HepG2 (cell line): ENCODE results near the gene TAF13. TPM values are rescaled to one million over a fixed set of nuclear protein-coding genes. Genes with fewer than 3 reads are reported as not detected.
A peak's percentile ranks its signal among the peaks of the same experiment; 100 is the strongest.

ENCODE experiments used
- ELF4 ChIP-seq: sonication (generic); formaldehyde crosslinking; IDR thresholded peaks from 2 replicates; pipeline ENCODE4 v1.5.0; 2020; ENCODE audit warnings: missing genetic modification reagents, mild to moderate bottlenecking, moderate library complexity, borderline replicate concordance
- FLYWCH1 ChIP-seq: sonication (generic); formaldehyde crosslinking; IDR thresholded peaks from 2 replicates; pipeline ENCODE4 v1.8.1; 2023; ENCODE audit warnings: mild to moderate bottlenecking, missing genetic modification reagents
- FOXC1 ChIP-seq: sonication (generic); formaldehyde crosslinking; IDR thresholded peaks from 2 replicates; pipeline ENCODE4 v1.8.0; 2022; ENCODE audit warnings: mild to moderate bottlenecking, missing genetic modification reagents, borderline replicate concordance
- HCFC1 ChIP-seq: fragments of 150-350 bp; IDR thresholded peaks from 2 replicates; pipeline ENCODE4 v1.6.1; 2014; ENCODE audit warnings: low read depth, low read length
- KLF16 ChIP-seq, 2 experiments: sonication (generic) in 1 of 2; formaldehyde crosslinking in 1 of 2; IDR thresholded peaks; 2 replicates each; pipeline versions ENCODE4 v1.6.1 to v1.8.0; 2016 to 2023; ENCODE audit warnings: missing genetic modification reagents in 2 of 2, missing compliant biosample characterization in 1 of 2
- MAZ ChIP-seq, 2 experiments: sonication (generic) in 1 of 2; formaldehyde crosslinking in 1 of 2; IDR thresholded peaks; 2 replicates each; pipeline versions ENCODE4 v1.5.0 to v1.6.1; 2012 to 2020; ENCODE audit warnings: low read depth in 2 of 2, mild to moderate bottlenecking in 2 of 2, borderline replicate concordance in 1 of 2, improper control_type of control experiment in 1 of 2, low read length in 1 of 2, missing genetic modification reagents in 1 of 2, moderate library complexity in 1 of 2
- RBM39 ChIP-seq: fragments of 200-400 bp; formaldehyde crosslinking; IDR thresholded peaks from one replicate; pipeline ENCODE4 v1.6.1; 2018; ENCODE audit warnings: antibody characterized with exemption, mild to moderate bottlenecking, low read depth, low read length; ENCODE audit not compliant: poor library complexity, severe bottlenecking
- SRSF4 ChIP-seq: fragments of 200-400 bp; formaldehyde crosslinking; IDR thresholded peaks from one replicate; pipeline ENCODE4 v1.6.1; 2018; ENCODE audit warnings: mild to moderate bottlenecking, low read depth, low read length, moderate library complexity; ENCODE audit not compliant: poor library complexity, severe bottlenecking
- ZFP82 ChIP-seq: sonication (generic); formaldehyde crosslinking; IDR thresholded peaks from 2 replicates; pipeline ENCODE4 v1.5.1; 2020; ENCODE audit warnings: mild to moderate bottlenecking, missing genetic modification reagents, borderline replicate concordance
- ZNF333 ChIP-seq: sonication (generic); formaldehyde crosslinking; IDR thresholded peaks from 2 replicates; pipeline ENCODE4 v1.4.0; 2020; ENCODE audit warnings: mild to moderate bottlenecking, missing genetic modification reagents, borderline replicate concordance
- ZNF589 ChIP-seq: sonication (generic); formaldehyde crosslinking; conservative IDR thresholded peaks from 2 replicates; pipeline ENCODE4 v1.8.0; 2022; ENCODE audit warnings: mild to moderate bottlenecking, moderate library complexity, missing genetic modification reagents
- polyA plus RNA-seq, 8 experiments: library from polyadenylated mRNA; depleted of rRNA in 3 of 8; stranded (reverse) in 7 of 8; unstranded in 1 of 8; fragments of >200 nt; fragmentation: Illumina TruSeq in 4 of 8; extraction: Trizol in 4 of 8; gene quantifications; 2 replicates each; pipeline versions ENCODE4 v1.2.1 to v1.2.3, GENCODE V29; 2011 to 2016; ENCODE audit warnings: low read depth in 4 of 8, missing spikeins in 1 of 8, mixed read lengths in 1 of 8; ENCODE audit not compliant: insufficient read depth in 1 of 8
- total RNA-seq, 5 experiments: library from RNA; depleted of rRNA; stranded (reverse); fragments of >200 nt; fragmentation: Illumina TruSeq; extraction: Trizol; gene quantifications; 2 replicates each; pipeline ENCODE4 v1.2.3, GENCODE V29; 2016; ENCODE audit warnings: low read depth in 1 of 5
- TF ChIP-seq, protein P1 (sequence below): sonication (generic); formaldehyde crosslinking; IDR thresholded peaks from 2 replicates; pipeline ENCODE4 v1.8.0; 2022; ENCODE audit warnings: missing genetic modification reagents, low read depth, mild to moderate bottlenecking, borderline replicate concordance
- TF ChIP-seq, protein P2 (sequence below): sonication (generic); formaldehyde crosslinking; IDR thresholded peaks from 2 replicates; pipeline ENCODE4 v1.4.0; 2020; ENCODE audit warnings: missing genetic modification reagents
- TF ChIP-seq, protein P3 (sequence below): sonication (generic); formaldehyde crosslinking; IDR thresholded peaks from 2 replicates; pipeline ENCODE4 v1.4.0; 2020; ENCODE audit warnings: missing genetic modification reagents, borderline replicate concordance
- TF ChIP-seq, protein P4 (sequence below): sonication (generic); formaldehyde crosslinking; IDR thresholded peaks from 2 replicates; pipeline ENCODE4 v1.4.0; 2020; ENCODE audit warnings: low read depth, mild to moderate bottlenecking, missing genetic modification reagents
- TF ChIP-seq, protein P5 (sequence below): sonication (generic); formaldehyde crosslinking; IDR thresholded peaks from 2 replicates; pipeline ENCODE4 v1.9.0; 2021; ENCODE audit warnings: missing genetic modification reagents, borderline replicate concordance
- TF ChIP-seq, protein P6 (sequence below): sonication (generic); formaldehyde crosslinking; IDR thresholded peaks from 2 replicates; pipeline ENCODE4 v1.5.0; 2020; ENCODE audit warnings: missing genetic modification reagents

The TAF13 gene
- total and polyA plus RNA-seq, 2 of the 13 experiments (the other 11 are each of a cell fraction or from before 2014, with no cell fraction given), result 11.5 to 36.3 TPM

DNA sequence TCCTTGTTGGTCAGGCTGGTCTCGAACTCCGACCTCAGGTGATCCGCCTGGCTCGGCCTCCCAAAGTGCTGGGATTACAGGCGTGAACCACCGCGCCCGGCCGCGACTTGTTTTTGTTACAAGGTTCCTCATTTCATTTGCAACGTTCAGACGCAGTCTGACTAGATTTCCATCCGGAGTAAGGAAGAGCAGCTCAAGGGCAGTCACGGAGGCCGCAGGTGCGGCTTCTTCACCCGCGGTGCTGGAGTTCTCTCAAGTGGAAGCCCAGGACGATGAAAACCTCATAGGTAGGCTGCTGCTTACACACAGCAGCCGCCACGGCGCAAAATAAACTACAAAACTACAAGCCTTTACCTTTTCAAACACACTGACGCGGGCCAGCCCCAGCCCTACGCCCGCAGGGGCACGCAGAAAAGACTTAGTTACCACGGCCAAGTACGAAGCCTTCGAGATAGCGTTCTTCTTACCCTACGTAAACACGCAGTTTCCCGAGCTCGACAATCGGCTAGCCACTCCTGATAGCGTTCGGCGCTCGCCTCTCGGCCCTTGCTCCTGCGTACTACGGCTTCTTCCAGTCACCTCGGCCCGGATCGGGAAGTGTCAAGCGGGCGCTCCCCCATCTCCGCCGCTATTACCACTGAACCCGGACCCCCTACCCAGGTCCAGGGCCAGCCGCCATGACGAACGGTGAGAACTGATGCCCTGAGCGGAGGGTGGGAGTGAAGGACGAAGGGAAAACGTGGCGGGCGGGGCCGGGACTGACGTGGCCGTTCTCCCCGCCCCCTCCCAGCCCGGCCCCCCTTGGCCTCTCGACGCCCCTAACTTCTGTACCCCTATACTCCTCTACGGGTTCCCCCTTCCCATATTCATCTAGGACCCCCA, 14.6 kb upstream of the TAF13 start, which contains the start of gene TMEM167B (continued):
- TF ChIP-seq, protein P1, sequence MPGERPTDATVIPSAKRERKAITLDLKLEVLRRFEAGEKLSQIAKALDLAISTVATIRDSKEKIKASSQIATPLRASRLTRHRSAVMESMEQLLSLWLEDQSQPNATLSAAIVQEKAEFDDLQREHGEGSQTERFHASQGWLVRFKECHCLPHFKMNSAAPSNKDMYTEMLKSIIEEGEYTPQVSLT (CRISPR knock-in tag), result no peak
- TF ChIP-seq, protein P2, sequence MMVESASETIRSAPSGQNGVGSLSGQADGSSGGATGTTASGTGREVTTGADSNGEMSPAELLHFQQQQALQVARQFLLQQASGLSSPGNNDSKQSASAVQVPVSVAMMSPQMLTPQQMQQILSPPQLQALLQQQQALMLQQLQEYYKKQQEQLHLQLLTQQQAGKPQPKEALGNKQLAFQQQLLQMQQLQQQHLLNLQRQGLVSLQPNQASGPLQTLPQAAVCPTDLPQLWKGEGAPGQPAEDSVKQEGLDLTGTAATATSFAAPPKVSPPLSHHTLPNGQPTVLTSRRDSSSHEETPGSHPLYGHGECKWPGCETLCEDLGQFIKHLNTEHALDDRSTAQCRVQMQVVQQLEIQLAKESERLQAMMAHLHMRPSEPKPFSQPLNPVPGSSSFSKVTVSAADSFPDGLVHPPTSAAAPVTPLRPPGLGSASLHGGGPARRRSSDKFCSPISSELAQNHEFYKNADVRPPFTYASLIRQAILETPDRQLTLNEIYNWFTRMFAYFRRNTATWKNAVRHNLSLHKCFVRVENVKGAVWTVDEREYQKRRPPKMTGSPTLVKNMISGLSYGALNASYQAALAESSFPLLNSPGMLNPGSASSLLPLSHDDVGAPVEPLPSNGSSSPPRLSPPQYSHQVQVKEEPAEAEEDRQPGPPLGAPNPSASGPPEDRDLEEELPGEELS, result peak; percentile 65
- TF ChIP-seq RBM39, result peak; percentile 99
- TF ChIP-seq ZNF589 (CRISPR knock-in tag), result 0 out of 2 replicates have a peak, but pooled peaks have one; percentile 68
- 0 out of 2 replicates have a peak, but pooled peaks have one; percentile 38 for TF ChIP-seq ZFP82 (CRISPR knock-in tag)
- TF ChIP-seq KLF16 (CRISPR knock-in tag; IDR thresholded peaks at IDR 0.05), result peak in 1 of 2 experiments; percentile 96; a peak in 2 of 4 replicates
- peak; percentile 23; the same call in 1 of the 2 replicates for TF ChIP-seq MAZ (IDR thresholded peaks at IDR 0.05; ENCODE audit: borderline replicate concordance, low read depth, low read length)
- peak; percentile 70; the same call in 1 of the 2 replicates for TF ChIP-seq MAZ (CRISPR knock-in tag; IDR thresholded peaks at IDR 0.05; ENCODE audit: low read depth)
- TF ChIP-seq SRSF4, result no peak
- TF ChIP-seq ELF4, result no peak
- TF ChIP-seq, protein P3, sequence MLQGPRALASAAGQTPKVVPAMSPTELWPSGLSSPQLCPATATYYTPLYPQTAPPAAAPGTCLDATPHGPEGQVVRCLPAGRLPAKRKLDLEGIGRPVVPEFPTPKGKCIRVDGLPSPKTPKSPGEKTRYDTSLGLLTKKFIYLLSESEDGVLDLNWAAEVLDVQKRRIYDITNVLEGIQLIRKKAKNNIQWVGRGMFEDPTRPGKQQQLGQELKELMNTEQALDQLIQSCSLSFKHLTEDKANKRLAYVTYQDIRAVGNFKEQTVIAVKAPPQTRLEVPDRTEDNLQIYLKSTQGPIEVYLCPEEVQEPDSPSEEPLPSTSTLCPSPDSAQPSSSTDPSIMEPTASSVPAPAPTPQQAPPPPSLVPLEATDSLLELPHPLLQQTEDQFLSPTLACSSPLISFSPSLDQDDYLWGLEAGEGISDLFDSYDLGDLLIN, result no peak; the same call in 1 of the 2 replicates
- TF ChIP-seq FOXC1 (CRISPR knock-in tag), result no peak; the same call in 1 of the 2 replicates
- no peak for TF ChIP-seq FLYWCH1 (CRISPR knock-in tag)
- TF ChIP-seq, protein P4, sequence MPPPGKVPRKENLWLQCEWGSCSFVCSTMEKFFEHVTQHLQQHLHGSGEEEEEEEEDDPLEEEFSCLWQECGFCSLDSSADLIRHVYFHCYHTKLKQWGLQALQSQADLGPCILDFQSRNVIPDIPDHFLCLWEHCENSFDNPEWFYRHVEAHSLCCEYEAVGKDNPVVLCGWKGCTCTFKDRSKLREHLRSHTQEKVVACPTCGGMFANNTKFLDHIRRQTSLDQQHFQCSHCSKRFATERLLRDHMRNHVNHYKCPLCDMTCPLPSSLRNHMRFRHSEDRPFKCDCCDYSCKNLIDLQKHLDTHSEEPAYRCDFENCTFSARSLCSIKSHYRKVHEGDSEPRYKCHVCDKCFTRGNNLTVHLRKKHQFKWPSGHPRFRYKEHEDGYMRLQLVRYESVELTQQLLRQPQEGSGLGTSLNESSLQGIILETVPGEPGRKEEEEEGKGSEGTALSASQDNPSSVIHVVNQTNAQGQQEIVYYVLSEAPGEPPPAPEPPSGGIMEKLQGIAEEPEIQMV, result peak; percentile 67; the same call in 1 of the 2 replicates
- peak; percentile 44; the same call in 1 of the 2 replicates for TF ChIP-seq ZNF333
- TF ChIP-seq HCFC1, result peak; percentile 70
- TF ChIP-seq, protein P5, sequence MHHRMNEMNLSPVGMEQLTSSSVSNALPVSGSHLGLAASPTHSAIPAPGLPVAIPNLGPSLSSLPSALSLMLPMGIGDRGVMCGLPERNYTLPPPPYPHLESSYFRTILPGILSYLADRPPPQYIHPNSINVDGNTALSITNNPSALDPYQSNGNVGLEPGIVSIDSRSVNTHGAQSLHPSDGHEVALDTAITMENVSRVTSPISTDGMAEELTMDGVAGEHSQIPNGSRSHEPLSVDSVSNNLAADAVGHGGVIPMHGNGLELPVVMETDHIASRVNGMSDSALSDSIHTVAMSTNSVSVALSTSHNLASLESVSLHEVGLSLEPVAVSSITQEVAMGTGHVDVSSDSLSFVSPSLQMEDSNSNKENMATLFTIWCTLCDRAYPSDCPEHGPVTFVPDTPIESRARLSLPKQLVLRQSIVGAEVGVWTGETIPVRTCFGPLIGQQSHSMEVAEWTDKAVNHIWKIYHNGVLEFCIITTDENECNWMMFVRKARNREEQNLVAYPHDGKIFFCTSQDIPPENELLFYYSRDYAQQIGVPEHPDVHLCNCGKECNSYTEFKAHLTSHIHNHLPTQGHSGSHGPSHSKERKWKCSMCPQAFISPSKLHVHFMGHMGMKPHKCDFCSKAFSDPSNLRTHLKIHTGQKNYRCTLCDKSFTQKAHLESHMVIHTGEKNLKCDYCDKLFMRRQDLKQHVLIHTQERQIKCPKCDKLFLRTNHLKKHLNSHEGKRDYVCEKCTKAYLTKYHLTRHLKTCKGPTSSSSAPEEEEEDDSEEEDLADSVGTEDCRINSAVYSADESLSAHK (CRISPR knock-in tag), result 0 out of 2 replicates have a peak, but pooled peaks have one; percentile 15
- TF ChIP-seq, protein P6, sequence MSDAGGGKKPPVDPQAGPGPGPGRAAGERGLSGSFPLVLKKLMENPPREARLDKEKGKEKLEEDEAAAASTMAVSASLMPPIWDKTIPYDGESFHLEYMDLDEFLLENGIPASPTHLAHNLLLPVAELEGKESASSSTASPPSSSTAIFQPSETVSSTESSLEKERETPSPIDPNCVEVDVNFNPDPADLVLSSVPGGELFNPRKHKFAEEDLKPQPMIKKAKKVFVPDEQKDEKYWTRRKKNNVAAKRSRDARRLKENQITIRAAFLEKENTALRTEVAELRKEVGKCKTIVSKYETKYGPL (CRISPR knock-in tag), result no peak
